ENCODE results near the gene INAFM2.

The INAFM2 gene

DNA sequence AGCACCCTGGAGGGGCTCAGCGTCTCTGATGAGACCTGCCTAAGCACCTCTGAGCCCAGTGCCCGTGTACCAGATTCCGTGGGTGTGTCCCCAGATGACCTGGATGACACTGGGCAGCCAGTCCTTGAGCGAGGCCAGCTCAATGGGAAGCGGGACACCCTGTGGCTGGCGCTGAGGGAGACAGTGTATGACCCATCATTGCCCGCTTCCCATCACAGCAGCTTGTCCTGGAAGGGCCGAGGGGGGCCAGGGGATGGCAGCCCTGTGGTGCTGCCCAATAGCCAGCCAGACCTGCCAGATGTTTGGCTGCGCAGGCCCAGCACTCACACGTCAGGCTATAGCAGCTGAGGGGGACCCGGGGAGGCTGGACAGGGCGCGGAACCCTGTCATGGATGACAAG lies 46.5 kb downstream of the INAFM2 start:
- no peak for TF ChIP-seq TAF1 (IDR thresholded peaks at IDR 0.05; ENCODE audit: borderline replicate concordance, insufficient read depth, low read length)
- no peak for TF ChIP-seq SIN3A (IDR thresholded peaks at IDR 0.05; ENCODE audit: borderline replicate concordance, insufficient read depth, low read length)
- TF ChIP-seq POLR2AphosphoS5 (IDR thresholded peaks at IDR 0.05; ENCODE audit: low read depth, low read length): no peak
- no peak for TF ChIP-seq FOXP2 (optimal IDR thresholded peaks at IDR 0.05; ENCODE audit: borderline replicate concordance, extremely low read depth, extremely low read length, insufficient read depth)
- TF ChIP-seq, protein P1, sequence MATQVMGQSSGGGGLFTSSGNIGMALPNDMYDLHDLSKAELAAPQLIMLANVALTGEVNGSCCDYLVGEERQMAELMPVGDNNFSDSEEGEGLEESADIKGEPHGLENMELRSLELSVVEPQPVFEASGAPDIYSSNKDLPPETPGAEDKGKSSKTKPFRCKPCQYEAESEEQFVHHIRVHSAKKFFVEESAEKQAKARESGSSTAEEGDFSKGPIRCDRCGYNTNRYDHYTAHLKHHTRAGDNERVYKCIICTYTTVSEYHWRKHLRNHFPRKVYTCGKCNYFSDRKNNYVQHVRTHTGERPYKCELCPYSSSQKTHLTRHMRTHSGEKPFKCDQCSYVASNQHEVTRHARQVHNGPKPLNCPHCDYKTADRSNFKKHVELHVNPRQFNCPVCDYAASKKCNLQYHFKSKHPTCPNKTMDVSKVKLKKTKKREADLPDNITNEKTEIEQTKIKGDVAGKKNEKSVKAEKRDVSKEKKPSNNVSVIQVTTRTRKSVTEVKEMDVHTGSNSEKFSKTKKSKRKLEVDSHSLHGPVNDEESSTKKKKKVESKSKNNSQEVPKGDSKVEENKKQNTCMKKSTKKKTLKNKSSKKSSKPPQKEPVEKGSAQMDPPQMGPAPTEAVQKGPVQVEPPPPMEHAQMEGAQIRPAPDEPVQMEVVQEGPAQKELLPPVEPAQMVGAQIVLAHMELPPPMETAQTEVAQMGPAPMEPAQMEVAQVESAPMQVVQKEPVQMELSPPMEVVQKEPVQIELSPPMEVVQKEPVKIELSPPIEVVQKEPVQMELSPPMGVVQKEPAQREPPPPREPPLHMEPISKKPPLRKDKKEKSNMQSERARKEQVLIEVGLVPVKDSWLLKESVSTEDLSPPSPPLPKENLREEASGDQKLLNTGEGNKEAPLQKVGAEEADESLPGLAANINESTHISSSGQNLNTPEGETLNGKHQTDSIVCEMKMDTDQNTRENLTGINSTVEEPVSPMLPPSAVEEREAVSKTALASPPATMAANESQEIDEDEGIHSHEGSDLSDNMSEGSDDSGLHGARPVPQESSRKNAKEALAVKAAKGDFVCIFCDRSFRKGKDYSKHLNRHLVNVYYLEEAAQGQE (IDR thresholded peaks at IDR 0.05; ENCODE audit: insufficient read depth in 1 of 2, low read depth in 2 of 2, low read length in 2 of 2): no peak

DNA sequence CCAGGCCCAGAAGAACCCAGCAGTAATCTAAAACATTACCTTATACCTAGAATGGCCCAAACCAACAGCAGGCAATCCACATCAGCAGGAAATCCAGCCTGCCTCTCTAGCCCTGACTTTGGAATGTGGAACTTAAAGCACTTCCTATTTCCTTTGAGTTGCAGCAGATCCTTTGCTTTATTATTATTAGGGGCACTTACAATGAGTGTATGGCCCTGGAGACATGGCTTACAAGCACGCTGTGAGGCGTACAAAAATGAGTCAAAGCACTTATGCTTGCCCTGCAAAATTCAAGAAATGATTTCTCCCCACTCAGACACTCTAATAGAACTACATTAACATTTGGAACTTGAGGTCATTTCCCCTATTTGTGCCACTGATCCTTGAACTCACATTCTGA lies 49.5 kb downstream of the INAFM2 start:
- TF ChIP-seq TAF1 (IDR thresholded peaks at IDR 0.05; ENCODE audit: borderline replicate concordance, insufficient read depth, low read length): no peak
- TF ChIP-seq POLR2AphosphoS5 (IDR thresholded peaks at IDR 0.05; ENCODE audit: low read depth, low read length): no peak
- TF ChIP-seq SIN3A (IDR thresholded peaks at IDR 0.05; ENCODE audit: borderline replicate concordance, insufficient read depth, low read length): no peak
- TF ChIP-seq FOXP2 (optimal IDR thresholded peaks at IDR 0.05; ENCODE audit: borderline replicate concordance, extremely low read depth, extremely low read length, insufficient read depth): no peak
- TF ChIP-seq, protein P1 (IDR thresholded peaks at IDR 0.05; ENCODE audit: insufficient read depth in 1 of 2, low read depth in 2 of 2, low read length in 2 of 2): no peak
